Islet precursor cell (in vitro differentiated cells): ENCODE results near the gene STRBP.
A peak's percentile ranks its signal among the peaks of the same experiment; 100 is the strongest.

Experiments used
- DNase-seq: peaks from one replicate; pipeline ENCODE4 v3.0.0-alpha.2; 2018

Gene STRBP

GRCh38 chr9:123121457-123121856 is 146.9 kb downstream of the STRBP start:
- no peak for DNase-seq

GRCh38 chr9:123120953-123121352 is 147.4 kb downstream of the STRBP start:
- no peak for DNase-seq

GRCh38 chr9:123120131-123120530 is 148.3 kb downstream of the STRBP start:
- DNase-seq, result no peak

GRCh38 chr9:123119566-123119965 is 148.8 kb downstream of the STRBP start:
- DNase-seq, result no peak

- no peak for DNase-seq
Measured at GRCh38 chr9:123116036-123116435, 152.3 kb downstream of the STRBP start.

- no peak for DNase-seq
Measured at GRCh38 chr9:123115146-123115913, 153.1 kb downstream of the STRBP start.

- DNase-seq, result peak; percentile 74
Measured at GRCh38 chr9:123113185-123113584, 155.2 kb downstream of the STRBP start.

GRCh38 chr9:123112015-123112975 is 156.1 kb downstream of the STRBP start:
- DNase-seq, result peak; percentile 68

GRCh38 chr9:123111427-123112014 is 156.9 kb downstream of the STRBP start:
- no peak for DNase-seq

GRCh38 chr9:123109540-123110279 is 158.7 kb downstream of the STRBP start:
- no peak for DNase-seq

GRCh38 chr9:123108976-123109375 is 159.4 kb downstream of the STRBP start:
- DNase-seq, result no peak

GRCh38 chr9:123107639-123108285 is 160.6 kb downstream of the STRBP start:
- DNase-seq, result no peak

GRCh38 chr9:123105490-123105889 is 162.9 kb downstream of the STRBP start:
- DNase-seq, result no peak

- no peak for DNase-seq
Measured at GRCh38 chr9:123104807-123105206, 163.6 kb downstream of the STRBP start.

- no peak for DNase-seq
Measured at GRCh38 chr9:123102375-123103113, 165.8 kb downstream of the STRBP start.

GRCh38 chr9:123099548-123099947 is 168.8 kb downstream of the STRBP start:
- DNase-seq, result no peak

- no peak for DNase-seq
Measured at GRCh38 chr9:123099042-123099441, 169.3 kb downstream of the STRBP start.

- DNase-seq, result no peak
Measured at GRCh38 chr9:123098096-123098459, 170.3 kb downstream of the STRBP start.

- no peak for DNase-seq
Measured at GRCh38 chr9:123097430-123098095, 170.8 kb downstream of the STRBP start.

- no peak for DNase-seq
Measured at GRCh38 chr9:123096987-123097386, 171.4 kb downstream of the STRBP start.

GRCh38 chr9:123093141-123093540 is 175.2 kb downstream of the STRBP start:
- DNase-seq, result no peak
